ENCODE measurements around the gene GSG1L2. TPM values are rescaled to one million over a fixed set of nuclear protein-coding genes. Genes with fewer than 3 reads are reported as not detected.
"Not testable (repeated sequence)": the region's sequence is repeated elsewhere in the genome, so short reads cannot be mapped to it uniquely, and the experiment has no call there.

GSG1L2 gene
- total RNA-seq, 1 experiment from 2014 or later: not detected

- Mint-ChIP-seq H3K36me3 (ENCODE audit: insufficient read depth, unreplicated experiment) (no peaks in the 10 kb centered on the region), H3K27ac (ENCODE audit: unreplicated experiment) (no peak within 1 kb of the TSS), H3K4me1 (ENCODE audit: low read depth, unreplicated experiment) (no peaks in the 10 kb centered on the region), H3K9me3 (ENCODE audit: low read depth, unreplicated experiment) (no peaks in the 10 kb centered on the region), H3K27me3 (ENCODE audit: unreplicated experiment) (peaks cover 12% of the 10 kb centered on the region), H3K4me3 (ENCODE audit: low read depth, unreplicated experiment) (no peak within 1 kb of the TSS)
- DNase-seq: no peak
- BruUV-seq (replicated peaks): no TSS peak
- CTCF ChIA-PET: interaction anchor here (0.6 kb wide), 1 partner anchor 88 kb away, joined by 3 read pairs; no protein-coding TSS in a partner anchor
- intact Hi-C loops (cut with micrococcal nuclease; ENCODE audit: unreplicated experiment): no loop called here
- no peak for TF ChIP-seq CTCF (IDR thresholded peaks at IDR 0.05; ENCODE audit: unreplicated experiment)
These were observed 30.7 kb downstream of the GSG1L2 start, which contains the start of gene DHRS7C for GRCh38 chr17:9790889-9791876. Gene DHRS7C, minus strand, starts transcription at chr17:9791592. Its CDS starts 308 bp downstream, at chr17:9791284.

- CTCF ChIA-PET: no interaction called here
- Mint-ChIP-seq H3K4me1 (ENCODE audit: low read depth, unreplicated experiment) (no peaks in the 10 kb centered on the region), H3K27ac (ENCODE audit: unreplicated experiment) (no peak overlapping the region), H3K27me3 (ENCODE audit: unreplicated experiment) (peaks cover 12% of the 10 kb centered on the region), H3K36me3 (ENCODE audit: insufficient read depth, unreplicated experiment) (no peaks in the 10 kb centered on the region), H3K4me3 (ENCODE audit: low read depth, unreplicated experiment) (no peak overlapping the region), H3K9me3 (ENCODE audit: low read depth, unreplicated experiment) (no peaks in the 10 kb centered on the region)
- intact Hi-C loops (cut with micrococcal nuclease; ENCODE audit: unreplicated experiment): no loop called here
- no peak for DNase-seq
- BruUV-seq (replicated peaks): no TSS peak
- no peak for TF ChIP-seq CTCF (IDR thresholded peaks at IDR 0.05; ENCODE audit: unreplicated experiment)
These were observed 31.6 kb downstream of the GSG1L2 start for GRCh38 chr17:9790316-9790715.

- H3K4me3 Mint-ChIP-seq (ENCODE audit: low read depth, unreplicated experiment): no peak overlapping the region
These were observed 33.3 kb downstream of the GSG1L2 start for GRCh38 chr17:9788601-9789000.

GRCh38 chr17:9784544-9784943 lies 37.3 kb downstream of the GSG1L2 start:
- H3K27me3 Mint-ChIP-seq (ENCODE audit: unreplicated experiment): peaks cover 20% of the 10 kb centered on the region
- TF ChIP-seq CTCF (IDR thresholded peaks at IDR 0.05; ENCODE audit: unreplicated experiment): no peak
- no peak overlapping the region for H3K27ac Mint-ChIP-seq (ENCODE audit: unreplicated experiment)
- no peaks in the 10 kb centered on the region for H3K36me3 Mint-ChIP-seq (ENCODE audit: insufficient read depth, unreplicated experiment)
- intact Hi-C loops (cut with micrococcal nuclease; ENCODE audit: unreplicated experiment): no loop called here
- H3K4me1 Mint-ChIP-seq (ENCODE audit: low read depth, unreplicated experiment): no peaks in the 10 kb centered on the region
- DNase-seq: no peak
- no peak overlapping the region for H3K4me3 Mint-ChIP-seq (ENCODE audit: low read depth, unreplicated experiment)
- CTCF ChIA-PET: no interaction called here
- H3K9me3 Mint-ChIP-seq (ENCODE audit: low read depth, unreplicated experiment): no peaks in the 10 kb centered on the region
- BruUV-seq (replicated peaks): no TSS peak

More at GRCh38 chr17:9788601-9789000, 33.3 kb downstream of the GSG1L2 start:
- Mint-ChIP-seq H3K9me3 (ENCODE audit: low read depth, unreplicated experiment) (no peaks in the 10 kb centered on the region), H3K36me3 (ENCODE audit: insufficient read depth, unreplicated experiment) (no peaks in the 10 kb centered on the region), H3K4me1 (ENCODE audit: low read depth, unreplicated experiment) (no peaks in the 10 kb centered on the region), H3K27me3 (ENCODE audit: unreplicated experiment) (peaks cover 12% of the 10 kb centered on the region), H3K27ac (ENCODE audit: unreplicated experiment) (no peak overlapping the region)
- CTCF ChIA-PET: no interaction called here
- intact Hi-C loops (cut with micrococcal nuclease; ENCODE audit: unreplicated experiment): no loop called here
- no TSS peak for BruUV-seq (replicated peaks)
- TF ChIP-seq CTCF (IDR thresholded peaks at IDR 0.05; ENCODE audit: unreplicated experiment): no peak
- DNase-seq: no peak

GRCh38 chr17:9783465-9783864 lies 38.4 kb downstream of the GSG1L2 start:
- H3K4me3 Mint-ChIP-seq (ENCODE audit: low read depth, unreplicated experiment); DNase-seq; intact Hi-C loops (cut with micrococcal nuclease; ENCODE audit: unreplicated experiment); H3K27me3 Mint-ChIP-seq (ENCODE audit: unreplicated experiment); H3K27ac Mint-ChIP-seq (ENCODE audit: unreplicated experiment); H3K36me3 Mint-ChIP-seq (ENCODE audit: insufficient read depth, unreplicated experiment); CTCF ChIA-PET; H3K4me1 Mint-ChIP-seq (ENCODE audit: low read depth, unreplicated experiment); H3K9me3 Mint-ChIP-seq (ENCODE audit: low read depth, unreplicated experiment); BruUV-seq (replicated peaks): not testable (repeated sequence)

Data from Calu3 (cell line).